Naive thymus-derived CD8-positive, alpha-beta T cell (primary cell): ENCODE measurements around the gene ZNF787. TPM values are rescaled to one million over a fixed set of nuclear protein-coding genes. Genes with fewer than 3 reads are reported as not detected.

Experiments used
- ATAC-seq, 2 donors: fragments of 150-1000 bp; cut with Tn5 transposase in 1 of 2; sonication (Bioruptor Pico), chemical (Tn5 transposase) in 1 of 2; 1 replicate in 1 of 2; 2 replicates in 1 of 2; pipeline ENCODE4 v1.10.0; 2021; ENCODE audit warnings: mild to moderate bottlenecking in 2 of 2, moderate library complexity in 2 of 2
- POLR2A ChIA-PET: fragments of 350-600 bp; sonication (Branson Sonifier 250); formaldehyde crosslinking; loops from one replicate; lab custom pipeline; 2021; ENCODE audit warnings: antibody characterized with exemption; lab: Charles Lee
- DNase-seq, 10 donors: peaks; one replicate each; pipeline versions ENCODE4 v3.0.0 to v3.0.0-alpha.2; 2020 to 2022
- H3K27ac Mint-ChIP-seq, 10 donors: one replicate each; pipeline ENCODE4 v1.8.0; 2020 to 2022; ENCODE audit warnings: mild to moderate bottlenecking in 10 of 10, mixed read lengths in 10 of 10, moderate library complexity in 4 of 10, inconsistent platforms in 1 of 10
- H3K27me3 Mint-ChIP-seq, 5 donors: one replicate each; pipeline ENCODE4 v1.8.0; 2021 to 2022; ENCODE audit warnings: mixed read lengths in 5 of 5
- H3K36me3 Mint-ChIP-seq, 3 donors: one replicate each; pipeline ENCODE4 v1.8.0; 2020 to 2022; ENCODE audit warnings: mixed read lengths in 3 of 3, mild to moderate bottlenecking in 2 of 3, inconsistent platforms in 1 of 3
- H3K4me1 Mint-ChIP-seq, 4 donors: one replicate each; pipeline ENCODE4 v1.8.0; 2021 to 2022; ENCODE audit warnings: mixed read lengths in 4 of 4
- H3K4me3 Mint-ChIP-seq, 10 donors: one replicate each; pipeline ENCODE4 v1.8.0; 2020 to 2022; ENCODE audit warnings: mild to moderate bottlenecking in 10 of 10, mixed read lengths in 10 of 10, moderate library complexity in 6 of 10, inconsistent platforms in 1 of 10
- H3K9me3 Mint-ChIP-seq, 9 donors: one replicate each; pipeline ENCODE4 v1.8.0; 2020 to 2022; ENCODE audit warnings: mixed read lengths in 9 of 9, mild to moderate bottlenecking in 3 of 9, inconsistent platforms in 1 of 9, moderate library complexity in 1 of 9
- polyA plus RNA-seq, 3 donors: library from polyadenylated mRNA; unstranded; fragments of 300-500 nt; fragmentation: Illumina TruSeq; gene quantifications; one replicate each; pipeline ENCODE4 v1.2.3, GENCODE V29; 2021
- total RNA-seq, 8 experiments: library from RNA in 2 of 8; stranded (reverse) in 2 of 8; gene quantifications; one replicate each; pipeline ENCODE4 v1.2.3 and lab custom pipeline; 2021 to 2026

Gene ZNF787
- total RNA-seq: 10 to 100 TPM; 29.3 to 29.4 TPM
- polyA plus RNA-seq: 1 to 10 TPM in 2 of 3 donors, under 1 TPM in 1; 0.49 to 1.9 (median 1.2) TPM
- total RNA-seq (lab: John Stamatoyannopoulos, UW): 9.8 to 27.3 (median 23.9) reads per million in 6 experiments

GRCh38 chr19:56121180-56122167 is at the start of gene ZNF787:
Gene ZNF787, minus strand, starts transcription at chr19:56121295. Its CDS starts 18,078 bp downstream, at chr19:56103217.
- Mint-ChIP-seq H3K36me3 (no peaks in the 10 kb centered on the region), H3K9me3 (no peaks in the 10 kb centered on the region), H3K27me3 (no peaks in the 10 kb centered on the region), H3K4me1 (peaks cover 13 to 47% (median 38%) of the 10 kb centered on the region in 4 donors), H3K4me3 (peak within 1 kb of the TSS; percentile 85 to 97 (median 91)), H3K27ac (peak within 1 kb of the TSS; percentile 85 to 98 (median 96))
- POLR2A ChIA-PET: interaction anchor here (0.5 to 4.4 kb wide), 8 partner anchors 10 to 334 kb away, joined by 3 to 76 read pairs (median 4); partner anchors contain the start of genes ZNF444 and ZSCAN5A
- peak; percentile 85 to 91 for ATAC-seq
- peak; percentile 94 to 99 (median 96) for DNase-seq

DNA sequence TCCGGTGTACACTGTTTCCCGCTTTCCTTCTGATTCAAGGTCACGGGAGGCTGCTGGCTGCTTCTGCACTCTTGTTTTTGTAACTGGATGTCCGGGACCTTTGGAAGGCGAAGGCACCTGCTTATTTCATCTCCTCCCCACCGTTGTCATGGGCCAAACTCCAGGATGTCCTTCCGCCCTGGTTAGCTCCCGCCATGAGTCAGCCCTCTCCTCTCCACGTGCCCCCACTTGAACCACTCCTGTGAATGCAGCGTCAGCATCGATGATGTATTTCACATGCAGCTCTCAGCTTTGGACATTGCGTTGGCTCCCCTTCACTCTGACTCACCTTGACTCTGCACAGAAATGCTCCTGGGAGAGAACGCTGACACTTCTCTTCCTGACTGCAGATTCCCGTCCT is 49.2 kb upstream of the ZNF787 start:
- no peak overlapping the region for H3K4me3 Mint-ChIP-seq
- H3K4me1 Mint-ChIP-seq: peaks cover 2 to 6% (median 3%) of the 10 kb centered on the region in 4 donors
- ATAC-seq: no peak
- peaks cover 4 to 15% (median 9%) of the 10 kb centered on the region in 5 donors for H3K27me3 Mint-ChIP-seq
- no peak overlapping the region for H3K27ac Mint-ChIP-seq
- no peak for DNase-seq
- peaks cover 0 to 1% (median 0%) of the 10 kb centered on the region in 9 donors for H3K9me3 Mint-ChIP-seq
- no peaks in the 10 kb centered on the region for H3K36me3 Mint-ChIP-seq
- POLR2A ChIA-PET: no interaction called here

DNA sequence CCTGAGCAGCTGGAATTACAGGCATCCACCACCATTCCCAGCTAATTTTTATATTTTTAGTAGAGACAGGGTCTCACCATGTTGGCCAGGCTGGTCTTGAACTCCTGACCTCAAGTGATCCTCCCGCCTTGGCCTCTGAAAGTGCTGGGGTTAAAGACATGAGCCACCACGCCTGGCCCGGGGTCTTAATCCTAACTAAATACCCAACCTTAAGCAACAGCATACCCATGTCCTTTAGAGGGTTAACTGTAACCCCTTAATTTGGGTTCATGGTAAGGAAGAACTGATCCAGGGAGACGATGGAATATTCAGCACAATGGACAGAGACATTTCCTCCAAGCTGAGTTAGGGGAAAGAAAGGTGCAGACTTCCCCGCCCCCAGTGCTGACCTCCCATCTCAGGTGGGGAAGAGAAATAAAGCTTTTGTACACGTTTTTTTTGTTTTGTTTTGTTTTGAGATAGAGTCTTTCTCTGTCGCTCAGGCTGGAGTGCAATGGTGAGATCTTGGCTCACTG is 46.0 kb upstream of the ZNF787 start:
- peaks cover 0 to 12% (median 5%) of the 10 kb centered on the region in 5 donors for H3K27me3 Mint-ChIP-seq
- H3K27ac Mint-ChIP-seq: no peak overlapping the region
- POLR2A ChIA-PET: no interaction called here
- no peak for ATAC-seq
- peaks cover 0 to 1% (median 0%) of the 10 kb centered on the region in 9 donors for H3K9me3 Mint-ChIP-seq
- H3K36me3 Mint-ChIP-seq: no peaks in the 10 kb centered on the region
- H3K4me1 Mint-ChIP-seq: peaks cover 10 to 16% (median 11%) of the 10 kb centered on the region in 4 donors
- no peak overlapping the region for H3K4me3 Mint-ChIP-seq
- DNase-seq: no peak

- Mint-ChIP-seq H3K27ac (peak overlapping the region in 1 of 10 donors; percentile 66), H3K4me1 (peaks cover 6 to 14% (median 10%) of the 10 kb centered on the region in 4 donors), H3K36me3 (peaks cover 0 to 15% (median 3%) of the 10 kb centered on the region in 3 donors), H3K27me3 (peaks cover 0 to 5% (median 2%) of the 10 kb centered on the region in 5 donors), H3K4me3 (peak overlapping the region in 1 of 10 donors; percentile 44), H3K9me3 (no peaks in the 10 kb centered on the region)
- ATAC-seq: no peak
- no peak for DNase-seq
- POLR2A ChIA-PET: interaction anchor here (0.7 kb wide), 1 partner anchor 1865 kb away, joined by 7 read pairs; no protein-coding TSS in a partner anchor
Observed at GRCh38 chr19:56163097-56163496, 42.0 kb upstream of the ZNF787 start.

DNA sequence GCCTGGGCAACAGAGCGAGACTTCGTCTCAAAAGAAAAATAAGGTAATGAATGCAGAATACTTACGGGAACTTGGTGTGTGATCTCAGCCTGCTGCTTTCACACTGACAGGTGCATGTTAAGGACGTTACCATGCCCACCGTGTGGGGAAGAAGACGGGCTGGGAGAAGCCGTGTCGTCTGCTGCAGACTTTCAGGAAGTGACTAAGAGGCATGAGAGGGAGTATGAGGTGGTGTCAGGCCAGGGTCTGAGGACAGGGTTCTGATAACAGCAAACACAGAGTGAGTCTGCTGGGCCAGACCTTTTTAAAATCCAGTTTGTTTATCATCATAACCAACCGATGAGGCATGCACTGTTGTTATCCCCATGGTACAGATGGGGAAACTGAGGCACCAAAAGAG is 41.2 kb upstream of the ZNF787 start:
- DNase-seq (no peak), ATAC-seq (no peak)
- Mint-ChIP-seq H3K9me3 (no peaks in the 10 kb centered on the region), H3K4me1 (peaks cover 6 to 14% (median 10%) of the 10 kb centered on the region in 4 donors), H3K36me3 (peaks cover 0 to 22% (median 6%) of the 10 kb centered on the region in 3 donors), H3K27me3 (peaks cover 0 to 4% (median 2%) of the 10 kb centered on the region in 5 donors), H3K27ac (peak overlapping the region in 3 of 10 donors; percentile 51 to 68 (median 68)), H3K4me3 (peak overlapping the region in 1 of 10 donors; percentile 44)
- POLR2A ChIA-PET: no interaction called here

- ATAC-seq: no peak
- peak overlapping the region in 1 of 10 donors; percentile 68 for H3K27ac Mint-ChIP-seq
Observed at GRCh38 chr19:56161534-56161933, 40.4 kb upstream of the ZNF787 start.

DNA sequence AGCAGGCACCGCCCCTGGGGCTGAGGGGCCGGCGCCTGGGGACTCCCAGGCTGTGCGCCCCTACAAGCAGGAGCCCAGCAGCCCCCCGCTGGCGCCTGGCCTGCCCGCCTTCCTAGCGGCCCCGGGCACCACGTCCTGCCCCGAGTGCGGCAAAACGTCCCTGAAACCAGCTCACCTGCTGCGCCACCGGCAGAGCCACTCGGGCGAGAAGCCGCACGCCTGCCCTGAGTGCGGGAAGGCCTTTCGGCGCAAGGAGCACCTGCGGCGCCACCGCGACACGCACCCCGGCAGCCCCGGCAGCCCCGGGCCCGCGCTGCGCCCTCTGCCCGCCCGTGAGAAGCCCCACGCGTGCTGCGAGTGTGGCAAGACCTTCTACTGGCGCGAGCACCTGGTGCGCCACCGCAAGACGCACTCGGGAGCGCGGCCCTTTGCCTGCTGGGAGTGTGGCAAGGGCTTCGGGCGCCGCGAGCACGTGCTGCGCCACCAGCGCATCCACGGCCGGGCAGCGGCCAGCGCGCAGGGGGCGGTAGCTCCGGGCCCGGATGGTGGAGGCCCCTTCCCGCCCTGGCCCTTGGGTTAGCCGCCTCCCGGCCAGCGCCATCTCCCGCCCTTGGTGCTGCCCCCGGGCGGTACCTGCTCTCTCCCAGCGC is 38.7 kb upstream of the ZNF787 start:
- H3K27ac Mint-ChIP-seq: no peak overlapping the region
- peaks cover 0 to under 1% (median 0%) of the 10 kb centered on the region in 5 donors for H3K27me3 Mint-ChIP-seq
- DNase-seq (no peak), ATAC-seq (no peak)
- H3K4me1 Mint-ChIP-seq: peaks cover 2 to 13% (median 8%) of the 10 kb centered on the region in 4 donors
- H3K9me3 Mint-ChIP-seq: no peaks in the 10 kb centered on the region
- H3K4me3 Mint-ChIP-seq: no peak overlapping the region
- peaks cover 0 to 40% (median 12%) of the 10 kb centered on the region in 3 donors for H3K36me3 Mint-ChIP-seq
- POLR2A ChIA-PET: no interaction called here

More at GRCh38 chr19:56161534-56161933, 40.4 kb upstream of the ZNF787 start:
- no peak for DNase-seq
- POLR2A ChIA-PET: no interaction called here
- Mint-ChIP-seq H3K27me3 (peaks cover 0 to 4% (median 2%) of the 10 kb centered on the region in 5 donors), H3K36me3 (peaks cover 0 to 26% (median 6%) of the 10 kb centered on the region in 3 donors), H3K9me3 (no peaks in the 10 kb centered on the region), H3K4me3 (no peak overlapping the region), H3K4me1 (peaks cover 6 to 14% (median 10%) of the 10 kb centered on the region in 4 donors)

GRCh38 chr19:56159009-56159559 is 38.0 kb upstream of the ZNF787 start:
- Mint-ChIP-seq H3K27me3 (no peaks in the 10 kb centered on the region), H3K4me1 (peaks cover 0 to 9% (median 7%) of the 10 kb centered on the region in 4 donors), H3K36me3 (peaks cover 0 to 41% (median 12%) of the 10 kb centered on the region in 3 donors), H3K9me3 (no peaks in the 10 kb centered on the region), H3K27ac (peak overlapping the region in 1 of 10 donors; percentile 77), H3K4me3 (no peak overlapping the region)
- POLR2A ChIA-PET: no interaction called here
- no peak for DNase-seq
- no peak for ATAC-seq

GRCh38 chr19:56158170-56158757 is 37.2 kb upstream of the ZNF787 start:
- POLR2A ChIA-PET: no interaction called here
- Mint-ChIP-seq H3K27ac (no peak overlapping the region), H3K4me3 (no peak overlapping the region), H3K9me3 (no peaks in the 10 kb centered on the region), H3K36me3 (peaks cover 0 to 48% (median 14%) of the 10 kb centered on the region in 3 donors), H3K4me1 (peaks cover 6 to 14% (median 8%) of the 10 kb centered on the region in 4 donors), H3K27me3 (no peaks in the 10 kb centered on the region)
- no peak for ATAC-seq
- no peak for DNase-seq

DNA sequence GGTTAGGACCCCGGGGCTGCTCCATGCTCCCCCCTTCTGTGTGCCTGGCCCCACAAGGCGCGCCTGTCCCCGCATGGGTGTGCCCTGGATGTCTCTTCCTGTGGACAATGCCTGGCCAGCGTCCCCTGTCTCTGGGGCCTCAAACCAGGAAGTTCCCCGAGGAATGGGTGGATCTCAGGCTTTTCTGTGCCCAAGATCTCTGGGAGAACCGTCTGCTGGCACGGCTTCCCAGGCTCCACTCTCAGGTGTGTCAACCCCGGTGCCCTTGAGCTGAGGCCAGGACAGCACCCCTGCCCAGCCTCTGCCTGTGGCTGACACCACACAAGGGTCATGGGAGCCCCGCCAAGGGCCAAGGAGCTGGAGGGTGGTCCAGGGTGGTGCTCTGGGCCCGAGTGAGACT is 35.7 kb upstream of the ZNF787 start:
- Mint-ChIP-seq H3K27ac (peak overlapping the region in 1 of 10 donors; percentile 44), H3K4me1 (peaks cover 12 to 22% (median 15%) of the 10 kb centered on the region in 4 donors), H3K27me3 (no peaks in the 10 kb centered on the region), H3K36me3 (peaks cover 0 to 55% (median 14%) of the 10 kb centered on the region in 3 donors), H3K9me3 (no peaks in the 10 kb centered on the region), H3K4me3 (no peak overlapping the region)
- POLR2A ChIA-PET: no interaction called here
- DNase-seq (no peak), ATAC-seq (no peak)

DNA sequence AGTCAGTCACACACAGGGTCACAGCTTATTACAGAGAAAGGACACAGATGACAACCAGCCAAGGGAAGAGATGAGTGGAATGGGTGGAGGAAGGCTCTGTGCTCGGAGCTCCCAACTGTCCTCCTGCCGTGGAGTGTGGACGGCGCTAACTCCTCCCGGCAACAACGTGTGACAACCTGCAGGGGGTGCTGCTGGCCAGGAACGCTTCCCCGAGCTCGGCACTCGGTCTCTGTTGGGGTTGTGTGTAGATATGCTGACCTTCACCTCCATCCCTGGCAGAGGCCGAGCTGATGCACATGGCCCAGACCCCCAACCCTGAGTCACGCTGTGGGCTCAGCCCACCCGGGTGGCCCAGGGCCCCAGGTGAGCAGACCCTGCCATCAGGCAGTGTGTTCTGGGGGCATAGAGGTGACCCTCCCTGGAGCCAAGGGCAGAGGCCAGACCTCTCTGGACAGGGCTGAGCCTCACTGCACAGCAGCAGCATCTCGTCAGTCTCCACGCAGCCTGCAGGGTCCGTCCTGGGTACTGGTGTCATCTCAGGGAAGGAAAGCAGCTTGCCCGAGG is 34.1 kb upstream of the ZNF787 start:
- peaks cover 0 to 53% (median 14%) of the 10 kb centered on the region in 3 donors for H3K36me3 Mint-ChIP-seq
- no peaks in the 10 kb centered on the region for H3K27me3 Mint-ChIP-seq
- H3K27ac Mint-ChIP-seq: peak overlapping the region in 1 of 10 donors; percentile 64
- POLR2A ChIA-PET: no interaction called here
- DNase-seq (no peak), ATAC-seq (no peak)
- H3K4me3 Mint-ChIP-seq: no peak overlapping the region
- H3K4me1 Mint-ChIP-seq: peaks cover 14 to 22% (median 15%) of the 10 kb centered on the region in 4 donors
- no peaks in the 10 kb centered on the region for H3K9me3 Mint-ChIP-seq
